ENCODE measurements around the gene KARS1.

GRCh38 chr16:75589306-75589705 is 58.2 kb downstream of the KARS1 start:
- TF ChIP-seq EZH2phosphoT487 (IDR thresholded peaks at IDR 0.05; ENCODE audit: borderline replicate concordance) (no peak), POLR2A (IDR thresholded peaks at IDR 0.05; ENCODE audit: borderline replicate concordance, extremely low read depth, insufficient read depth, insufficient read length) (no peak)

All from HCT116 (cell line).